HS-27A (cell line): ENCODE results near the gene GABRD.

Experiments
- DNase-seq: peaks from one replicate; pipeline ENCODE4 v3.0.0-alpha.2; 2012; ENCODE audit warnings: low read depth, missing footprints

The GABRD gene

GRCh38 chr1:2078170-2078569, 59.0 kb downstream of the GABRD start:
- DNase-seq, result no peak

GRCh38 chr1:2079396-2080085, 60.4 kb downstream of the GABRD start:
- DNase-seq, result no peak

GRCh38 chr1:2080140-2080539, 61.0 kb downstream of the GABRD start:
- no peak for DNase-seq
